GM21576 (cell line): Measurements from ENCODE around the gene JAKMIP1.
"Not testable (repeated sequence)": the region's sequence is repeated elsewhere in the genome, so short reads cannot be mapped to it uniquely, and the experiment has no call there.

Source experiments
- ATAC-seq: cut with Tn5 transposase; IDR thresholded peaks from one replicate; pipeline ENCODE4 v1.9.1; 2021; ENCODE audit warnings: mild to moderate bottlenecking, moderate library complexity; ENCODE audit not compliant: unreplicated experiment

Gene JAKMIP1

DNA sequence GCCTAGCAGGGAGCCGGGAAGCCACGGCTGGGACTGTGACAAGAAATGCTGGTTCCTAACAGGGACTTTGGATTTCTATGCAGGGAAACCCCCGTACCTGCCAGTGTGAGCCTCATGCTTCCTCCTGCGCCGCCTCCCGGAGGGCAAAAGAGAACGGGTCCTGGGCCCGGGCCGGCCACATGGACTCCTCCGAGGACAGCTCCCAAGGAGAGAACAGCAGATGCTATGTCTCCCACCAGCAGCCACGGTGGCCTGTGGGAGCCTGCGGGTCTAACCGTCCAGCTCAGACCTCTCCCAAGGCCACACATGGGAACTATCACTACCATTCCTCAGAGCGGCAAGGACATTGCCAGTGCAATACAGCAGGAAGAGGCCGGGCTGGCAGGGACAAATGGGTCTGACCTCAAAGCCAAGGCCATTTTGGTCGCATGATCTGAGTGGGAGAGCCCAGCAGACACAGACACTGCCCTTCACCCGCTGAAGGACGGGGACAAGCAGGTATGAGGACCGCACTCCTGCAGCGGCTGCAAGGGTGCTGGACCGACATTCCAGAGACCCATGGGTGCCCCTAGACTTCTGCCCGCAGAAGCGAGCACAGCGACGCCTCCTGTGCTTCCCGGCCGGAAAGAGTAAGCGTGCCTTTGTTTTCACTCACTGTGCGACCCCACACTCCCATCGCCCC is 177.6 kb downstream of the JAKMIP1 start:
- ATAC-seq = no peak

DNA sequence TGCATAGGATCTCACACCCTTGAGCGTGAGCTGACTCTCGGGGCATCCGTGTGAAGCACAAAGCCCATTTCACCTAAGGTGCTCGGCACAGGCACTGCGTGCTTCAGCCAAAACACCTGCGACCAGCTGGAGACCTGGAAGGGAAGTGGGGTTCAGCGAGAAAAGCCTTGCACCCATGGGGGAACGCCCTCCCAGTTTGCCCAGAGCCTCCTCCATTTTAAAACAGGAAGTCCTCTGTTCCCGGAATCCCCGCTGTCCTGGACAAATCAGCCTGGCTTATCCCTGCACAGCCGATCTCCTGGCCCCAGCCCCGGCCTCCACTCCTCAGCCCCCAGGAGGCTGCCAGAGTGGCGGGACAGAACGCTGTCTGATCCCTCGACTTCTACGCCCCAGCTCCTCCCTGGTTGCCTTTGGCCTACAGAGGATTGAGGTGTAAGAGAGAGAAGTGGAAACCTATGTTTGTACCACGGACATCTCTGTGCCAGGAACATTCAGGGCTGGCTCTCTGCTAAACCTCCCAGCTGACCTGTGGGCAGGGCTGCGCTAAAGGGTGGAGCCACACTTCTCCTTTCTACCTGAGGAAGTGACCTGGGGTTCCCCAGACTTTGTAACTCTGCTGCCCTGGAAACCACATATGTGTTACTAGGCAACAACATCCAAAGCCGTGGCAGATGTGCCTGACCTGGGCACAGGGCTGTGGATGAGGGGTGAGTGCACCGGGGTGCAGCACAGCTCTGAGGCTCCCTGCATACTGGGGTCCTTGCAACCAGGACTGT is 178.3 kb downstream of the JAKMIP1 start:
- ATAC-seq = no peak

DNA sequence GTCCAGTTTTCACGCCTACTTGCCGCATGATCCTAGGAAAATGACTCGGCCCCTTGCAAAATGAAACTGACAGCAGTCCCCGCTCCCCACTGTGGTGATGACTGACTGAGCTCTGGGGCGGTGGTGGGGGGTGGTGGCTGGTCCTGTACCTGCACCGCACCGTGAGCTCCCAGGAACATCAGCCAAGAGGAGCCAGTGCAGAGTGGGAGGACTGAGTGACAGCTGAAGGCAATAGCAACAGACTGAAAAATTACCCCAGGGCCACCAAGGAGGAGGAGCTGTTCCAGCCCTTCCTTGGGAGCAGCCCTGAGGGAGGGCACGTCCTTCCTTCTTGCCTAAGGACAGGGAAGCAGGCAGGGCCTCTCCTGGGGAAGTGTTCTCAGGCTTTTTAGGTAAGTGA is 179.7 kb downstream of the JAKMIP1 start:
- ATAC-seq = no peak

DNA sequence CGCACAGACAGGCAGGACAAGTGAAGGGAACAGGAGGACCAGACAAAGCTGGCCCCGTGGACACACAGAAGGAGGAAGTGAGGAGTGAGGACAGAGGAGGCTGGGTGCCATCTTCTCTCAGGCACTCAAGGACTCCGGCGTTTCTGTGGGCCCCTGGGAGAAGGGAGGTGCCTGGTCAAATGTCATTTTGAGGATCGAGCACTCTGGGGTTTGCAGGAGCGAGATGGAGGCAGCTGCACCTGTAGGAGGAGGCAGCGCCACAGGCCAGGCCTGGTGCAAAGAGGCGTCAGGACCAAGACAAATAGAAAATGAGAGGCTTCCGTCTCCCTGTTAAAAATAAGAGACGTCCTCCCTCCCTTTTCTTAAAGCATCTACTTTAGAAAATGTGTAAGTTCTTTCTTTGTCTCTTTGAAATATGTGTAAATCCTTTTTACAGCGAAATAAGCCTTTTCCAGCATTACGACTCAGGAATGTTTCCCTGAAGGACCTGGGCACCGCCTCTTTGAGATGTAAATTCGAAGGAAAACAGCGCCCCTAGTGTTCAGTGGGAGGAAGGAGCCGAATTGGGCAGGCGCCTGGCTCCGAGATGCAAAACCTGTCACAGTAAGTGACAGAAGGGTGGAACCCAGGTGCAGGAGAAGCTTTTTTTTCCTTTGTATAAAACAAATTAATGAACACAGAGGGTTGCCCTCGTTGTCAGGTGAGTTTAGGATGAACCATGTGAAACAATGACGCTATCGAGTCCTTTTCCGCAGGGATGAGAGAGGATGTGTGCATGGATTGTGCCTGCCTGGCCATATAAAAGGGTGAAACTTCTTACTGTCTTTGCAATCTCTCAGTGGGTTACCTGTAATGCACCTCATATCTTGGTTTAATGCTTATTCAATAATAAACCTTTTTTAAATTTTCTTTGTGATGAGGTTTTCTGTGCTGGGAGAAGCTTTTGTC is 180.8 kb downstream of the JAKMIP1 start:
- no peak for ATAC-seq

DNA sequence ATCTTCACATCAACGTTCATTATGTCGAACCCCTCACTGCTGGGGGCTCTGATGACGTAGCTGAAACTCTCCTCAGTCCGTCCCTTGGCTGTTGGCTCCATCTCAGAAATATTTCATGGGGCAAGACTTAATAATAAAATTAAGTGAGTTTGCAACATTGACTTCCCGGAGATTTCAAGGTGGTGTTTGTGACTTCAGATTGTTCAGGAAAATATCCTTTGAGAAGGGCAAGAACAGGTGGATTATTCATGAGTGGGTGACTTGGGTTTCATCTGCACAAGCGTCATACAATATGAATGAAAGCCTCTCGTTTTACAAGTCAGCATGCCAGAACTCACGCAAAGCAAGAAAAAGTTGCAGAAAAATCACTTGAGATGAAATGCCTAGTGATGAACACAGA is 182.0 kb downstream of the JAKMIP1 start, which contains the start of gene C4orf50:
C4orf50 (minus strand) TSS at position 101 of the 400 bp plus-strand sequence.
- no peak for ATAC-seq

DNA sequence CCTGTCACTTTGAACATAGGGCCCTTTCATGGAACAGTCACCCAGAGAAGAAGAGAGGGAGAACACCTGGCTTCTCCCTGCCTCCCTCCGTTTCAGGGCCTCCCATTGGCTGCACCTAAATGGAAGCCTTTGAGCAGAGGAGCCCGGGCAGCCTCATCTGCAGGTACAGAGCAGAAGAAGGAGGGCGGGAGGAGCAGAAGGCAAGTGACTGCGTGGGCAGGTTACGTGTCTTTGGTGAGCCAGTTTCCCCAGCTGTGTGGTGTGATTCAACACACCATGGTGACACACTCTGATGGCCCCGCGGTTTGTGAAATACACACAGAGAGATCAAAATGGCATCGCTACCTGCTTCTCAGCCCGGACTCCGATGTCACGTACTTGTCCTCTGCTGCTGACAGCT is 182.5 kb downstream of the JAKMIP1 start:
- no peak for ATAC-seq

DNA sequence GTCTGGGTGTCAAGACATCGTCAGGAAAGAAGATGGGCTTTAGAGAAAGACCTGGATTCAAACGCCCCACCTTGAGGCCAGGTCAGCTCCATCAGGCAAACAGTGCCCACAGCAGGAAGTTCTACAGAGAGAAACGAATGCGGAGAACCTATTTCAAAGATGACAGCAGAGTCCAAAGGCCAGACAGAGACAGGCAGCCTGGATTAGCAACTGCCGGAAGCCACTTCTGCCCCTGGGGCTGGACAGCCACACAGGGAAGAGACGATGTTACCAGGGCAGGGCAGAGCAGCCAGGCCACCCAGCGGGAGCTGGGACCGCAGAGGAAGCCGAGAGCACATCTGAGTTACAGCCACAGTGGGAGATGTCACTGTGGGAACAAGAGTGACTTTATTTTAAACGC is 183.3 kb downstream of the JAKMIP1 start:
- no peak for ATAC-seq

DNA sequence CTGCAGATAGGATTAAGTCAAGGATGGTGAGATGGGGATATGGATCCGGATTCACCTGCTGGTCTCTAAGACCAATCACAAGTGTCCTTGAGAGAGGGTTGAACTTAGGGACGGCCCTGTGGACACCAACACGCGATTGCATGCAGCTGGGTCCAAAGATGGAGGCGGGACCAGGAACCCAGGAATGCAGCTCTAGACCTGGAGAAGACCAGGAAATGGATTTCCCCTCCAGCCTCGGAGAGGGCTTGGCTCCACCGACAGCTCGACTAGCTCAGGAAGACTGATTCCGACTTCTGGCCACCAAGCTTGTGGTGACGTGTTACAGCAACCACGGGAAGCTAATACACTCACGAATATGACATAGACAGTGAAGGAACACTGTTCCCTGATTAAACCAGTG is 186.8 kb downstream of the JAKMIP1 start:
- ATAC-seq = no peak

DNA sequence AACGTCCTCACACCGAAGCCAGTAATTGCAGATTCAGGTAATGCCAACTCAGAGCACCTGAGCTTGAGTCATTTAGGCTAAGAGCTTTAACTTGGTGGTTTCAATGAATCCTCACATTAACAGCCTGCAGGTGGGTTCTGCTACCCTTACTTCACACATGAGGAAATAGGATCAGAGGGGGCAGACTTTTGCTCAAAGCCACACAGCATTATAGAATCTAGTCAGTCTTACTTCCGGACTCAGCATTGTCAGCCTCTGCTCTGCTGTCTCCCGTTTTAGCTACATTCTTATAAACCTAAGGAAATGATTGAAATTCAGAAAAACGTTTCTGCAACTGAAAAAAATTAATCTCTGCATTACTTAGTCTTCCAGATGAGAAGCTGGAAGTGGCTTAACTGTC is 188.1 kb downstream of the JAKMIP1 start:
- ATAC-seq = no peak

DNA sequence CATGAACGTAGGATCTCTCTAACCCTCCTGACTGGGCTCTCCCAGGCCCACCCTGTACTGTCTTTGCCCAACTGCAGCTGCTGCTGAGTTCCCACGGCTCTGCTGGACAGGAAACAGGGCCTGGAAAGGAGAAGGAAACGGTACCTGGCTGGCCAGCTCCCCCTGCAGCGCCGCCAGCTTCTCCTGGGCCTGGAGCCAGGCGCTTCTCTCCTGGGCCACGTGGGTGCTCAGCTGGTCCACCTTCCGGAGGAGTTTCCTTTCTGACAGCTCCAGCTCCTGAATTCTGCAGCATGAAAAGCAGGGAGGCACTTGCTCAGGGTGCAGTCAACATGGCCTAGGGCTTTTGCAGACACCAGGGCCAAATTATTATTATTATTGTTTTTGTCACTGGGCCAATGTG is 188.7 kb downstream of the JAKMIP1 start:
- no peak for ATAC-seq

DNA sequence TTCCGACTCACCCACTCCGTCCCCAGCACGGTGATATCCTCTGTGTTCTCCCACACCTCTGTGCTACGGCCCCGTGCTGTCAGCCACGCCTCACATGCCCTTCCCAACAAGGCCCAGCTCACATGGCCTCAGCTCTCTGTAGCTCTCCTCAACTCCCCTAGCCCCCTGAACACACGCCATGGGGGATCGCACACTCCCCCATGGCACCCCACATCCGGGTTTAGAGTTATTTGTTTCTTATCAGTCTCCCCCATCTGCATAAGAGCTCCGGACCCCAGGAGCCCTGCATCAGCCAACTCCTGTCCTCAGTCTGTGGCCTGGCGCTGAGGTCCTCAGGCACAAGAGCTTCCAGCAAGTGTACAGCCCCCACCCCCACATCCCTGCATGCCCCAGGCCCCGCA is 189.1 kb downstream of the JAKMIP1 start:
- ATAC-seq = no peak

DNA sequence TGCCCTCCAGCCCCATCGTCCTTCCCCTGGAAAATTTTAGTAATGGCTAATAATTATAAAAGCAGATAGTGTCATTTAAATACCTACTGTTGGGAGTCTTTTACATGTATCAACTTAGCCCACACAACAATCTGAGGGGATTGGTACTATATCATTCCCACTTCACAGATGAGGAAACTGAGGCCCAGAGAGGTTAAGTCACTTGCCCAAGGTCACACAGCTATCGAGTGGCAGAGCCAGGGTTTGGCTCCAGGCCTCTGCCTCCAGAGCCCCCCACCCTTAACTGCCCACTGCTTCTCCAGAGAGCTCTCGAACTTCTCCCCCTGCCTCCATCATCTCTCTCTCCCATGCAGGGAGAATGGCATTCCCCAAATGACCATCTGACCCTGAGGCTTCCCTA is 189.6 kb downstream of the JAKMIP1 start:
- no peak for ATAC-seq

DNA sequence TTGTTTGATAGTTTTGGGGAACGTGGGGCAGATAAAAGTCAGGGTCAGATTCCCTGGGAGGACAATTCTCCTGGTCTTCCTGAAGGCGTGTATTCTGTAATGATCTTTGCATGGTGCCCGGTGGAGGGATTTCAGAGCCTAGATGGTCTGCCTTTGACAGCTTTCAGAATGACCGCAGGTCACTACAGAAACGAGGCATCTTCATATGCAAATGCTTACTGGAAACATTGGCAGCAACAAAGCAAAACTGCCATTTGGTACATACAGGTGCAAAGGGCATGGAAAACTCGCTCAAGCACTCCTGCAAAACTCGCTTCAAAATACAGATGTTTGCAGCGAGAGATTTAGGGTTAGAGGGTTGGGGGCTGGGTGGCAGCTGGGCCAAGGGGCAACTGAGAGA is 190.9 kb downstream of the JAKMIP1 start:
- no peak for ATAC-seq

DNA sequence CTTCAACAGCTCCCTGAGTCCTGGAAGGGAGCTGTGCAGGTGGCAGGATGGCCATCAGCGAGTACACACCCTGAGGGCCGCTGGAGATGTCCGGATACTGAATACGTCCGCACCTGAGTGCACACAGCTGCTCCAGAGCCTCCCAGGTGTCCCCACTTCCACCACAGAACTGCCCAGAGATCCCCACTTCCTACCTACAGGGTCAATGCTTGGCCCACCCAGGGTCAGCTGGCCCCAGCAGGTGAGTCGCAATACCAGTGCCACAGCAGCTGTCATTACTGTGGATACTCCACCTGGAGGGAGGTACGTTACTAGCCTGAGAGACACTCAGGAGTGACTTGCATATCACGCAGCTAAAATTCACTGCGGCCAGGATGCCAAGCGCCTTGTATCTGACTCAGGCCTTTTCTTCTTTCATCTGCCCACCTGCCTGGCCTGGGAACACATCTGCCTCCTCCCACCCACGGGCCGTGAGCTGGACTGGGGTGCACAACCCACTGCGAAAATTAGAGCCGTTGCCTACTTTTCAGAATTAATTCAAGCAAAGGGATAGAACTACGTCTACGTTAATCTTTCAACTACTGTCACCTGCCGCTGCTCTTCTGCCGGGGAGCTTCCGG is 191.5 kb downstream of the JAKMIP1 start:
- no peak for ATAC-seq

DNA sequence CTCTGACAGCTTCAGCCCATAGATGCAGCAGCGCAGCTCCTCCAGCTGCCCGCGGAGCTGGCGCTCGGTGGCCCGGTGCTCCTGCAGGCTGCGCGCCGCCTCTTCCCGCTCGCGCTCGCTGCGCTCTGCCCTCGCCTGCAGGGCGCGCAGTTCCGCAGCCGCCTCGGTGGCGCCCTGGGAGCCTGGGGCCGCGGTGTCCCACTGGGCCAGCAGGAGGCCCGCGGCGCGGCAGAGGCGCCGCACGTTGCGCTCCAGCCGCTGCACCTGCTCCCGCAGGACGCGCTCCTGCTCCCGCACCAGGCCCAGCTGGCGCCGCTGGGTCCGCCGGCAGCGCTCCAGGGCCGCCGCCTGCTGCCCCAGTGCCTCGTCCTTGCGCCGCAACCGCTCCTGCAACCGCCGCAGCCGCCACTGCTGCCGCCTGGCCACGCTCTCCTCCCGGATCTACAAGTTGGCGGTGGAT is 192.2 kb downstream of the JAKMIP1 start:
- ATAC-seq = no peak

DNA sequence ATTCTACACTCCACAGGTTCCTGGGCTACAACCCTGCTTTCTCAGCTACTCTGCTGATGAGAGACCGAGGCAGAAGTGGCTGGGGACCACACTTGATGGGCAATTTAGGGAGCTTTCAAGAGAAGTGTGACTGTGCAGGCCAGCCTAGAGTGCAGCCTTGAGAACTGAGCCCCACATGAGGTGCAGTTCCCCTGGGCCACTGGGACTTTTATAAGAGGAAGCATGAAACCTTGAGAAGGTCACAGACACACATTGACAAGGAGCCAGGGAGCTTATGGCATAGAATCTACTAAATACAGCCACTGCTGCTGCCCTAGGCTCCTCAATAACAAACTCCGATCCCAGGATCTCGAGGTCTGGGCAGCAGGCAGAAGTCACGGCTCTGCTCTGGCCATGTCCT is 195.2 kb downstream of the JAKMIP1 start:
- ATAC-seq = no peak

DNA sequence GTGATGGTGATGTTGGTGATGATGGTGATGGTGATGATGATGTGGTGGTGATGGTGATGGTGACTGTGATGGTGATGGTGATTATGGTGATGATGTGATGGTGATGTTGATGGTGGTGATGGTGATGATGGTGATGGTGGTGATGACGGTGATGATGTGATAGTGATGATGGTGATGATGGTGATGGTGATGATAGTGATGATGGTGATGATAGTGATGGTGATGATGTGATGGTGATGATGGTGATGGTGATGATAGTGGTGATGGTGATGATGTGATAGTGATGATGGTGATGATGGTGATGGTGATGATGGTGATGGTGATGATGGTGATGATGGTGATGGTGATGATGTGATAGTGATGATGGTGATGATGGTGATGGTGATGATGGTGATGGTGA is 196.9 kb downstream of the JAKMIP1 start:
- not testable (repeated sequence) for ATAC-seq

DNA sequence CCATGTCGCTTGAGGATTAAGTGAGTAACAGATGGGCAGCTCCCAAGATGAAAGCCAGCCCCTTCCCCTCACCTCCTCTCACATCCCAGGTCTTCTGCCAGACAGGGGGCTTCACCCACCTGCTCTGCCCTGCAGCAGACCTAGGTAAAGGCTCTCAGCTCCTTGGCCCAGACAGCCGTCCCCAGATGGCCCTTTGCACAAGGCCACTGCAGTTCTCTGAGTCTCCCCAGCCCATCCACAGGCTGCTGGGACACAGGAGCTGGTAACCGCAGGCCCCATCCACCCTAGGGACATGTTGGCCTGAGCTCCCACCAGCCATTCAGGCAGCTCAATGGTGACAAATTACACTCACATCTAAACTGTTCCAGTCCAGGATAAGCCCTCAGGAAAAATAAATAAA is 197.4 kb downstream of the JAKMIP1 start:
- ATAC-seq = no peak

DNA sequence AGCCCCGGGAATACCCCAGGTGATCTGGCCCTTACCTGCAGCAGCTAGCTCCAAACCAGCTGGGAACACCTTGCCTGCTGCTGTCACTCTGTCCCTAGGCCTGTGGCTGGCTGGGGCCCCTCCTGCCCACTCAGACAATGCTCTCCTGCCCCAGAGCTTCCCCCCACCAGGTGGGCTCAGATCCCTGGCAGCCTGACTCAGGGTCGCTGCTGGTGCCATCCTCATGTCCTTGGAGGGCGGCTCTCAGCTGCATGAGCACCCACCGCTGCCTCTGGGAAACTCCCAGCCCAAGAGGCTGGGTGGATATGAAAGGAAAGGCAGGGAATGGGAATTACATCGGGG is 197.9 kb downstream of the JAKMIP1 start:
- no peak for ATAC-seq

DNA sequence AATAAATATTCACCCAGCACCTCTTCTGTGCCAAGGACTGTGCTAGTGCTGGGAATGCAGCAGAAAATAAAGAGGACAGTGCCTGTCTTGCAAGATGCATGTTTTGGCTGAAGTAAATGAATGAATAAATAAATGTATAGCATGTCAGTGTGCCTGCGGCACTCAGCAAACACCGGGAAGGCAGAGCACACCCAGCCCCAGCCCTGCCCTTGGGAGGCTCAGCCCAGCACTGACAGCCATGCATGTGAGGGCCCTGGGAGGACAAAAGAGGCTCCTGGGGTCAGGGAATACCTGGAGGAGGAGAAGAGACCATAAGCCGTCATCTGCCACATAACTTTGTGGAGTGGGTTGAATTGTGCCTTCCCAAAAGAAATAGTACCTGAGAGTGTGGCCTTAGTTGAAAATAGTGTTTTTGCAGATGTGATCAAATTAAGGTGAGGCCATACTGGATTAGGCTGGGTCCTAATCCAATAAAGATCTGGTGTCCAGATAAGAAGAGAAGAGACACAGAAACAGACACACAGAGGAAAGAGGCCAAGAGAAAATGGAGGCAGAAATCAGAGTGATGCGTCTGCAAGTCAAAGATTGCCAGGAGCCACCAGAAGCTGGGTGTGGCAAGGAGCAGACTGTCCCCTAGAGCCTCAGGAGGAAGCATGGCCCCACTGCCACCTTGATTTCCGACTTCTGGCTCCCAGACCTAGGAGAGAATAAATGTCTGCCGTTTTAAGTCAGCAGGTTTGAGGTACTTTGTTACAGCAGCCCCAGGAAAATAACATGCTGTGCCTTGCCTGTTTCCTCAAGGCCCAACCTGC is 198.5 kb downstream of the JAKMIP1 start:
- ATAC-seq = no peak
